Endothelial cell of hepatic sinusoid (primary cell): ENCODE results near the gene USP11.

ENCODE experiments used
- in situ Hi-C: cut with HindIII; loops from 2 replicates; pipeline ENCODE4 v1.10.0; 2017; ENCODE audit warnings: low sequenced_read_pairs

The USP11 gene

GRCh38 chrX:47202316-47202715 is 30.5 kb upstream of the USP11 start:
- in situ Hi-C loops: no loop called here

DNA sequence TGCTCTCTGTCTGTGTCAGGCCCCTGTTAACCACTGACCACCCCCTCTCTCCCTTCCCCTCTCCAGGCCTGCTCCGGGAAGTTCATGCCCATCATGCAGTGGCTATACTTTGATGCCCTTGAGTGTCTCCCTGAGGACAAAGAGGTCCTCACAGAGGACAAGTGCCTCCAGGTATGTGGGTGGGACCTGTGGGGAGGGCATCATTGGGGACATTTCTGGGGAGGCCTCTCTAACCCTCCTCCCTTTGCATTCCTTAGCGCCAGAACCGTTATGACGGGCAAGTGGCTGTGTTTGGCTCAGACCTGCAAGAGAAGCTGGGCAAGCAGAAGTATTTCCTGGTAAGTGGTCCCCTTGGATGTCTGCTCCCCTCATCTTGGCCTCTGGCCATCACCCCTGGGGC is 29.9 kb upstream of the USP11 start:
- in situ Hi-C loops: no loop called here

DNA sequence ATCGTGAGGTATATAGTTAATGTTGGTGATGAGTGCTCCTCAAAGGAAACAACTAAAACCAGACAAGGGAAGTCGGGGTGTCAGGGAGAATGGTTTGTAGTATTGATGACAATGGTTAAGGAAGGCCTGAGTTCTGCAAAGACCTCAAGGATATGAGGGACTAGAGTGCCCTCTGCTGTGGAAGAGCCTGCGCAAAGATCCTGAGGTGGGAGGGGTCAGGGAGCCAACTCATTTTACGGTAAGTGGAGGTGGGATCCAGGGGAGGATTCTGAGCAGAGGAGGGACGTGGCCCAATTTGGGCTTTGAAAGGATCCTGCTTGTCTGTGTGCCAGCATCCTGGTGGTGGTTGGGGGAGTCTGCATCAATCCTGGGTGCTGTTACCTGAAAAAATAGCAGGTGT is 27.8 kb upstream of the USP11 start:
- in situ Hi-C loops: no loop called here

GRCh38 chrX:47206316-47206715 is 26.5 kb upstream of the USP11 start:
- in situ Hi-C loops: no loop called here

DNA sequence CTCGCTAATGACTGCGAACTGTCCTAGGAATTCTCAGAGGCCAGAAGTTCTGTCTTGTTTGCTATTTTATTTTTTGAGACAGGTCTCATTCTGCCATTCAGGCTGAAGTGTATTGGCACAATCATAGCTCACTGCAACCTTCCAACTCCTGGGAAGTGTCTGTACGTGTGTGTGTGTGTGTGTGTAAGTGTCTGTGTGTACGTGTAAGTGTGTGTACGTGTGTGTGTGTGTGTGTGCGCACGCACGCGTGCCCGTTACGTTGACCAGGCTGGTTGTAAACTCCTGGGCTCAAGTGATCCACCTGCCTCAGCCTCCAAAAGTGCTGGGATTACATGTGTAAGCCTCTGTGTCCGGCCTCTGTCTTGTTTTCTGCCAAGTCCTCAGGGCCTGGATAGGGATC is 24.7 kb upstream of the USP11 start:
- in situ Hi-C loops: no loop called here

GRCh38 chrX:47209508-47210238 is 23.1 kb upstream of the USP11 start:
- in situ Hi-C loops: no loop called here

DNA sequence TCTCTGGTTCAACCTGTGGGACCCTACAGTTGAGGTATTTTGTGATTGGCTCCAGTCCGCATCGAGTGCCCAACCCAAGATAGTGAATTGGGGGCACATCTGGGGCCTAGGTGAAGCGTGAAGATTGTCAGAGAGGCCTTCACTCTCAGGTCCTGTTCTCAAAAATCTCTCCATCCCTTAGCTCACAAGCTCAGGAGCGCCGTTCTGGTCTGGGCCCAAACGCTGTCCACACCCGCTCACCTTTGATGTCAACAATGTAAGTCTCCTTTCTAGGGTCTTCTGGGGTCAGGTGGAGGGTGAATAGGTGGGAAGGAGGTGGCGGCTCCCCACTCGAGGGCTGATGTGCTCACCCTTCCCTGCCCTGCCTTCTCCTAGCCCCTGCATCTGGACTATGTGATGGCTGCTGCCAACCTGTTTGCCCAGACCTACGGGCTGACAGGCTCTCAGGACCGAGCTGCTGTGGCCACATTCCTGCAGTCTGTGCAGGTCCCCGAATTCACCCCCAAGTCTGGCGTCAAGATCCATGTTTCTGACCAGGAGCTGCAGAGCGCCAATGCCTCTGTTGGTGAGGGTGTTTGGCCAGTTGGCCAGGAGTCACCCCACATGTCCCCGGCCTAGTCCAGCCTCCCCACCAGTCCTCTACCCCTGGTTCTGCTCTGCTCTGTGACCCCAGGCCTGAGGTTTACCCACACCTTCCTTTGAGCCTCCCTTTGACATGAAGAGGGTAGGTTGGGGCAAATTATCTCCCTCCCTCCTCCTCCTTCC is 22.0 kb upstream of the USP11 start:
- in situ Hi-C loops: no loop called here

DNA sequence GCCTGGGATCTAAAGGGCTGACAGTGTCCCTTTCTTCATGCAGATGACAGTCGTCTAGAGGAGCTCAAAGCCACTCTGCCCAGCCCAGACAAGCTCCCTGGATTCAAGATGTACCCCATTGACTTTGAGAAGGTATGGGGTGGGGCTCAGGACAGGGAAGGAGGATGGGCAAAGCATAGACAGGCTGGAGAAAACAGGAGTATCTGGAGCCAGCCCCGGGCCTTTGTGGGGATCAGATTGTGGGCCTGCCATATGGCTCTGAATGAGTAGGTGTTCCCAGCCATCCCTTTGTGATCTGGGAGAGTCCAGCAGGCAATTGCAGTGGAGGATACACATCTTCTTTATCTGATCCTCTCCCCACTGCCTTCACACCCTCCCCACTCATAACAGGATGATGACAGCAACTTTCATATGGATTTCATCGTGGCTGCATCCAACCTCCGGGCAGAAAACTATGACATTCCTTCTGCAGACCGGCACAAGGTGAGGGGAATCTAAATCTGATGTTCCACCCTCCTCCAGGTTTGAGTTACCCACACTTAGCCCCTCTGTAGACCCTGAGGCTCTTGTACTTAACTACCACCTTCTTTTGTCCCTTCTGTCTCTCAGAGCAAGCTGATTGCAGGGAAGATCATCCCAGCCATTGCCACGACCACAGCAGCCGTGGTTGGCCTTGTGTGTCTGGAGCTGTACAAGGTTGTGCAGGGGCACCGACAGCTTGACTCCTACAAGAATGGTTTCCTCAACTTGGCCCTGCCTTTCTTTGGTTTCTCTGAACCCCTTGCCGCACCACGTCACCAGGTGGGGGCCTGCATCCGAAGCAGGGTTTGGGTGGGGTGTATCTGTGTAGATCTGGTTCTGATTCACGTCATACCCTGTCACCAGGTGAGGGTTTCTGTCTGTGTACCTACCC is 20.2 kb upstream of the USP11 start:
- in situ Hi-C loops: no loop called here

DNA sequence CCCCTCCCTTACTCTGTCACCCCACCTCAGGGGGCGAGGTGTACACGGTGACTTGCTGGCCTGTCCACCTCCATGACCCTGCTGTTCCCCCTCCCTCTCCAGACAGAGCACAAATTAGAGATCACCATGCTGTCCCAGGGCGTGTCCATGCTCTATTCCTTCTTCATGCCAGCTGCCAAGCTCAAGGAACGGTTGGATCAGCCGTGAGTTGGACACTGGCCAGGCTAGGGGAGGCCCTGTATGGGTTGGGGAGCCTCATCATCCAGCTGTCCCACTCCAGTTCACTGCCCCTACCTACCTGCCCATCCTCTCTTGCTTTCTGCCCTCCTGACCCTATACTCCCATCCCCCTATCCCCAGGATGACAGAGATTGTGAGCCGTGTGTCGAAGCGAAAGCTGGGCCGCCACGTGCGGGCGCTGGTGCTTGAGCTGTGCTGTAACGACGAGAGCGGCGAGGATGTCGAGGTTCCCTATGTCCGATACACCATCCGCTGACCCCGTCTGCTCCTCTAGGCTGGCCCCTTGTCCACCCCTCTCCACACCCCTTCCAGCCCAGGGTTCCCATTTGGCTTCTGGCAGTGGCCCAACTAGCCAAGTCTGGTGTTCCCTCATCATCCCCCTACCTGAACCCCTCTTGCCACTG is 18.3 kb upstream of the USP11 start:
- in situ Hi-C loops: no loop called here

- in situ Hi-C loops: no loop called here
These were observed 17.4 kb upstream of the USP11 start for GRCh38 chrX:47215291-47215900.

DNA sequence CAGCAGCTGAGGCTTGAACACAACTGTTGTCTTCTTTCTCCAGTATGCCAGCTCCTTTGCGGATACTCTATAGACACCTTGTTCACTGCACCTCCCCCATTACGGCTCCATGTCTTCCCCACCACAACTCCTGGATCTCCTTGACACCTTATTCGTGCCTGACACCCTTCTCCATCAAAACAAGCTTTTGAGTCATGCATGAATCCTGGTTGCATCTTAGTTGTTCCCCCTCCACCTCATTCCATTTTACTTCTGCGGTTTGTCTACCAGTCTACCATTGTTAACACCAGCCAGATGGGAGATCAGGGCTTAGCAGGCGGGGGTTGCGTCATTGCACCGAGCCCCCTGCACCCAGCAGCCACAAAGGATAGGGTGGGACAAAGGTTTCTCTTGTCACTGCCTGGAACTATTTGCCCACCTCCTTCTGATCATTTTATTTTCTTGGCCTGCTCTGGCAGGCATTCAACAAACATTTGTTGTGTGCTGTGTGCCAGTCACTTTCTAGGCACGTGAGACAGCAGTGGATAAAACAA is 16.4 kb upstream of the USP11 start:
- in situ Hi-C loops: no loop called here

GRCh38 chrX:47217121-47217851 is 15.5 kb upstream of the USP11 start:
- in situ Hi-C loops: no loop called here

- in situ Hi-C loops: no loop called here
These were observed 14.9 kb upstream of the USP11 start for GRCh38 chrX:47217852-47218279.

DNA sequence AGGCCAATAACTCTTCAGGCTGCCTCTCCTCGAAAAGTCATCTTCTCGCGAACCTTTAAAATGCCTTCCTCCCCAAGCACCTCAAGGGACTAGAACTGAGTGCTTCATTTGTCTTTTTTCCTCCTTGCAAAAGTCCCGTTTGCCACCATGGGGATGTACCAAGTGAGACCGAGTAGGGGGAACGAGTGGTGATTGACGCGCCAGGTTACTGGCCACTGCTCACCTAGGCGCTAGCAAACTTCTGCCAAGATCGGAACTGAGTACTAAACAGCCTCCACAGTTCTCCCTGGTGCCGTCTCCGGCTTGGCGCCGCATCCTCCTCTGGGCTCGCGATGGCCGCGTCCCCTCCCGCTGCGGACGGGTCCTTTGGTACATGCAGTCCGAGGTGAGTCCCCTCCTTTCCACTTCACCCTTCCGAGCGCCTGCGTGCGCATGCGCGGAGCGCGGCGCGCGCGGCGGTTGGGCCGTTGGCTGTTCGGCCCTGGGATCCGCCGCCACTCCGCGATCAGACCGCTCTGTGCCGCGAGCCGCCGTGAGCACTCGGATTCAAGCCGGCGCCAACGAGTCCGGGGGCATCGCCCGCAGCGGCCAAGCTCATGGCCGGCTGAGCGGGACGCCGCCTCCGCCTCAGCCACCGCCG is 14.4 kb upstream of the USP11 start, which contains the start of gene CDK16:
CDK16 (plus strand) TSS at position 402 of the 640 bp plus-strand sequence. CDS start 4,877 bp downstream, outside the sequence.
- in situ Hi-C loops: no loop called here

- in situ Hi-C loops: no loop called here
These were observed 13.6 kb upstream of the USP11 start for GRCh38 chrX:47218920-47219815.

DNA sequence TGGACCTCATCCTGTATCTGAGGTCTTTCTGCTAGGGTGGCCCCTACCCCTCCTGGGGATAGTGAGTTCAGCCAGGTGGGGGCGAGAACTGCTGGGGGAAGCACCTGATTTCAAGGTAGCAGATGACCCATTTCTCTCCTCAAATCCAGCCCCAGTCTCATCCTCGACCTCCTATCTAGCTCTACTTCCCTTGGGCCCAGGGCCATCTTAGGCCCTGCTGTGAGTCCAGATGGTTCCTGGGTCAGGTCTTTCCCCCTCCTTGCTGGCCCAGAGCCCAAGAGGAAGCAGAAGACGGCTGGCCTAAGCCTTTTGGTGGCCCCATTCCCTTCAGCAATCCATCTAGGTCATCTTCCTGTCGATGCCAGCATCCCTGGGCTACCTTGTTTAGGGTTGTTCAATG is 11.1 kb upstream of the USP11 start:
- in situ Hi-C loops: no loop called here

- in situ Hi-C loops: no loop called here
These were observed 10.0 kb upstream of the USP11 start for GRCh38 chrX:47222751-47223350.
